Astrocyte (in vitro differentiated cells and primary cell): ENCODE measurements around the gene C1S.

Experiments
- EZH2 ChIP-seq: IDR thresholded peaks from 2 replicates; pipeline ENCODE4 v1.6.1; 2012; ENCODE audit warnings: mild to moderate bottlenecking, low read length, inconsistent platforms; ENCODE audit not compliant: insufficient read depth
- TF ChIP-seq, protein P1 (sequence below): IDR thresholded peaks from 2 replicates; pipeline ENCODE4 v1.5.1; 2011; ENCODE audit warnings: low read depth, mild to moderate bottlenecking, inconsistent platforms, low read length, moderate library complexity; ENCODE audit not compliant: insufficient read depth

DNA sequence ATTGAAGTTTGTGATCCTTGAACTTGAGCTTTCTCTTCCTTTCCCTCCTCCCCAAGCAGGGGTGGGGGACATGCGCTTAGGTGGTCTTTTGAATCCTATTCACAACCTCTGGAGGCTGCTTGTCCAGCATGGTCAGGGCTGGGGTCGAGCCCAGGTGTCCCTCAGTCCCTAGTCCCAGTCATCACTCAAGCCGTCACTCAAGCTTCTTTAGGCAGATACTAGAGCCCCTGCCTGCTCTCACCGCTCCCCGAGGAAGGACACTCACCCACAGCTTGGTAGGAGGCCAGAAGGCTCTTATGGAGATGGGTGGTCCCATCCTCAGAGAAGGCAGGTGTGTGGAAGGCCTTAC, 49.0 kb downstream of the C1S start:
- TF ChIP-seq, protein P1, sequence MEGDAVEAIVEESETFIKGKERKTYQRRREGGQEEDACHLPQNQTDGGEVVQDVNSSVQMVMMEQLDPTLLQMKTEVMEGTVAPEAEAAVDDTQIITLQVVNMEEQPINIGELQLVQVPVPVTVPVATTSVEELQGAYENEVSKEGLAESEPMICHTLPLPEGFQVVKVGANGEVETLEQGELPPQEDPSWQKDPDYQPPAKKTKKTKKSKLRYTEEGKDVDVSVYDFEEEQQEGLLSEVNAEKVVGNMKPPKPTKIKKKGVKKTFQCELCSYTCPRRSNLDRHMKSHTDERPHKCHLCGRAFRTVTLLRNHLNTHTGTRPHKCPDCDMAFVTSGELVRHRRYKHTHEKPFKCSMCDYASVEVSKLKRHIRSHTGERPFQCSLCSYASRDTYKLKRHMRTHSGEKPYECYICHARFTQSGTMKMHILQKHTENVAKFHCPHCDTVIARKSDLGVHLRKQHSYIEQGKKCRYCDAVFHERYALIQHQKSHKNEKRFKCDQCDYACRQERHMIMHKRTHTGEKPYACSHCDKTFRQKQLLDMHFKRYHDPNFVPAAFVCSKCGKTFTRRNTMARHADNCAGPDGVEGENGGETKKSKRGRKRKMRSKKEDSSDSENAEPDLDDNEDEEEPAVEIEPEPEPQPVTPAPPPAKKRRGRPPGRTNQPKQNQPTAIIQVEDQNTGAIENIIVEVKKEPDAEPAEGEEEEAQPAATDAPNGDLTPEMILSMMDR: no peak
- TF ChIP-seq EZH2: no peak
